GM12864 (cell line): ENCODE measurements around the gene FGR.

ENCODE experiments used
- DNase-seq: peaks from one replicate; pipeline ENCODE4 v3.0.0-alpha.2; 2011; ENCODE audit warnings: low read depth
- H3K4me3 ChIP-seq: 2 replicates; pipeline ENCODE4 v1.5.1; 2011; ENCODE audit warnings: mild to moderate bottlenecking, low read depth, low read length, control low read depth
- CTCF ChIP-seq: IDR thresholded peaks from 2 replicates; pipeline ENCODE4 v1.5.1; 2011; ENCODE audit warnings: low read depth, mild to moderate bottlenecking, moderate library complexity, low read length, control low read depth, inconsistent platforms; ENCODE audit errors: missing control alignments

FGR gene

GRCh38 chr1:27563341-27563590, 71.7 kb downstream of the FGR start:
- TF ChIP-seq CTCF, result no peak
- no peak overlapping the region for H3K4me3 ChIP-seq
- DNase-seq, result no peak

- no peak for TF ChIP-seq CTCF
- no peak overlapping the region for H3K4me3 ChIP-seq
- DNase-seq, result no peak
These were observed 72.2 kb downstream of the FGR start for GRCh38 chr1:27562534-27563340.
